SJCRH30 (cell line): ENCODE data around the gene FFAR1. TPM values are rescaled to one million over a fixed set of nuclear protein-coding genes. Genes with fewer than 3 reads are reported as not detected.
"Not testable (repeated sequence)": the region's sequence is repeated elsewhere in the genome, so short reads cannot be mapped to it uniquely, and the experiment has no call there.

Experiments used
- DNase-seq, 2 experiments: peaks; one replicate each; pipeline ENCODE4 v3.0.0-alpha.2; 2015 to 2020
- H3K27ac ChIP-seq: fragments of 250-450 bp; sonication (Bioruptor Pico); 2 replicates; pipeline ENCODE4 v1.5.1; 2020; ENCODE audit warnings: mild to moderate bottlenecking, moderate library complexity
- H3K27me3 ChIP-seq: fragments of 250-450 bp; sonication (Bioruptor Pico); 2 replicates; pipeline ENCODE4 v1.5.1; 2020; ENCODE audit warnings: mild to moderate bottlenecking, moderate library complexity
- H3K36me3 ChIP-seq: fragments of 250-450 bp; sonication (Bioruptor Pico); 2 replicates; pipeline ENCODE4 v1.5.1; 2020; ENCODE audit warnings: mild to moderate bottlenecking, moderate library complexity
- H3K4me1 ChIP-seq: fragments of 250-450 bp; sonication (Bioruptor Pico); 2 replicates; pipeline ENCODE4 v1.5.1; 2020; ENCODE audit warnings: mild to moderate bottlenecking, moderate library complexity
- H3K4me3 ChIP-seq: fragments of 250-450 bp; sonication (Bioruptor Pico); 2 replicates; pipeline ENCODE4 v1.5.1; 2020; ENCODE audit warnings: mild to moderate bottlenecking, moderate library complexity
- H3K9me3 ChIP-seq: fragments of 250-450 bp; sonication (Bioruptor Pico); replicated peaks from 2 replicates; pipeline ENCODE4 v1.5.1; 2020; ENCODE audit warnings: mild to moderate bottlenecking, moderate library complexity
- total RNA-seq: library from RNA; depleted of rRNA; stranded (reverse); fragments of >200 nt; shearing (Covaris generic); gene quantifications from 2 replicates; pipeline ENCODE4 v1.2.3, GENCODE V29; 2014

The FFAR1 gene
- total RNA-seq, 1 experiment from 2014 or later: not detected

GRCh38 chr19:35375505-35376307, 28.0 kb downstream of the FFAR1 start:
- Histone ChIP-seq H3K27ac (no peak overlapping the region), H3K27me3 (no peaks in the 10 kb centered on the region), H3K4me3 (no peak overlapping the region), H3K36me3 (no peaks in the 10 kb centered on the region), H3K4me1 (no peaks in the 10 kb centered on the region), H3K9me3 (0 out of 2 replicates have a peak, but pooled peaks cover 3% of the 10 kb centered on the region)
- no peak for DNase-seq

GRCh38 chr19:35377656-35378055, 30.0 kb downstream of the FFAR1 start:
- H3K27me3 ChIP-seq: no peaks in the 10 kb centered on the region
- DNase-seq: no peak
- H3K27ac ChIP-seq: no peak overlapping the region
- H3K36me3 ChIP-seq: no peaks in the 10 kb centered on the region
- no peak overlapping the region for H3K4me3 ChIP-seq
- H3K9me3 ChIP-seq: 0 out of 2 replicates have a peak, but pooled peaks cover 3% of the 10 kb centered on the region
- H3K4me1 ChIP-seq: no peaks in the 10 kb centered on the region

GRCh38 chr19:35378356-35378755, 30.7 kb downstream of the FFAR1 start:
- Histone ChIP-seq H3K4me3 (no peak overlapping the region), H3K27me3 (no peaks in the 10 kb centered on the region), H3K36me3 (no peaks in the 10 kb centered on the region), H3K9me3 (0 out of 2 replicates have a peak, but pooled peaks cover 3% of the 10 kb centered on the region), H3K27ac (no peak overlapping the region), H3K4me1 (no peaks in the 10 kb centered on the region)
- DNase-seq: no peak

- H3K4me3 ChIP-seq, H3K27ac ChIP-seq, H3K4me1 ChIP-seq, DNase-seq, H3K27me3 ChIP-seq, H3K36me3 ChIP-seq, H3K9me3 ChIP-seq: not testable (repeated sequence)
These were observed 31.8 kb downstream of the FFAR1 start for GRCh38 chr19:35379545-35379944.

- Histone ChIP-seq H3K27me3 (no peaks in the 10 kb centered on the region), H3K27ac (no peak overlapping the region), H3K4me1 (no peaks in the 10 kb centered on the region), H3K4me3 (no peak overlapping the region), H3K36me3 (no peaks in the 10 kb centered on the region), H3K9me3 (peaks cover 7% of the 10 kb centered on the region; the same call in 1 of the 2 replicates)
- DNase-seq: no peak
These were observed 32.3 kb downstream of the FFAR1 start for GRCh38 chr19:35379992-35380391.

- Histone ChIP-seq H3K9me3 (peaks cover 11% of the 10 kb centered on the region), H3K4me1 (no peaks in the 10 kb centered on the region), H3K27me3 (no peaks in the 10 kb centered on the region), H3K36me3 (no peaks in the 10 kb centered on the region), H3K27ac (no peak overlapping the region), H3K4me3 (no peak overlapping the region)
- DNase-seq: no peak
These were observed 32.9 kb downstream of the FFAR1 start for GRCh38 chr19:35380450-35381124.

- no peaks in the 10 kb centered on the region for H3K4me1 ChIP-seq
- no peak for DNase-seq
- no peaks in the 10 kb centered on the region for H3K36me3 ChIP-seq
- no peaks in the 10 kb centered on the region for H3K27me3 ChIP-seq
- no peak overlapping the region for H3K27ac ChIP-seq
- H3K9me3 ChIP-seq: peaks cover 13% of the 10 kb centered on the region
- H3K4me3 ChIP-seq: no peak overlapping the region
These were observed 33.6 kb downstream of the FFAR1 start for GRCh38 chr19:35381318-35381717.

- H3K36me3 ChIP-seq: peaks cover under 1% of the 10 kb centered on the region; the same call in 1 of the 2 replicates
- H3K4me3 ChIP-seq: no peak overlapping the region
- H3K27me3 ChIP-seq: no peaks in the 10 kb centered on the region
- H3K27ac ChIP-seq: no peak overlapping the region
- peaks cover 14% of the 10 kb centered on the region for H3K9me3 ChIP-seq
- H3K4me1 ChIP-seq: no peaks in the 10 kb centered on the region
- DNase-seq: no peak
These were observed 34.2 kb downstream of the FFAR1 start for GRCh38 chr19:35381926-35382325.

- Histone ChIP-seq H3K4me3 (no peak overlapping the region), H3K27ac (no peak overlapping the region), H3K9me3 (peaks cover 16% of the 10 kb centered on the region), H3K4me1 (no peaks in the 10 kb centered on the region), H3K27me3 (no peaks in the 10 kb centered on the region), H3K36me3 (peaks cover 2% of the 10 kb centered on the region; the same call in 1 of the 2 replicates)
- no peak for DNase-seq
These were observed 35.8 kb downstream of the FFAR1 start for GRCh38 chr19:35383536-35383935.

GRCh38 chr19:35388277-35389054, 40.8 kb downstream of the FFAR1 start:
- no peak overlapping the region for H3K4me3 ChIP-seq
- H3K36me3 ChIP-seq: peaks cover 2% of the 10 kb centered on the region; the same call in 1 of the 2 replicates
- H3K9me3 ChIP-seq: peaks cover 15% of the 10 kb centered on the region
- DNase-seq: no peak
- H3K4me1 ChIP-seq: no peaks in the 10 kb centered on the region
- no peaks in the 10 kb centered on the region for H3K27me3 ChIP-seq
- no peak overlapping the region for H3K27ac ChIP-seq

GRCh38 chr19:35389192-35389861, 41.6 kb downstream of the FFAR1 start:
- DNase-seq: no peak
- Histone ChIP-seq H3K27ac (no peak overlapping the region), H3K9me3 (peaks cover 15% of the 10 kb centered on the region), H3K27me3 (no peaks in the 10 kb centered on the region), H3K4me1 (no peaks in the 10 kb centered on the region), H3K36me3 (peaks cover 2% of the 10 kb centered on the region; the same call in 1 of the 2 replicates), H3K4me3 (no peak overlapping the region)

GRCh38 chr19:35392742-35393715, 45.3 kb downstream of the FFAR1 start:
- DNase-seq: no peak
- no peak overlapping the region for H3K4me3 ChIP-seq
- no peak overlapping the region for H3K27ac ChIP-seq
- H3K36me3 ChIP-seq: no peaks in the 10 kb centered on the region
- H3K4me1 ChIP-seq: no peaks in the 10 kb centered on the region
- H3K27me3 ChIP-seq: no peaks in the 10 kb centered on the region
- H3K9me3 ChIP-seq: no peaks in the 10 kb centered on the region

- H3K4me1 ChIP-seq: no peaks in the 10 kb centered on the region
- H3K4me3 ChIP-seq: no peak overlapping the region
- H3K27me3 ChIP-seq: no peaks in the 10 kb centered on the region
- no peaks in the 10 kb centered on the region for H3K36me3 ChIP-seq
- DNase-seq: no peak
- H3K27ac ChIP-seq: no peak overlapping the region
- H3K9me3 ChIP-seq: no peaks in the 10 kb centered on the region
These were observed 47.9 kb downstream of the FFAR1 start for GRCh38 chr19:35395382-35396199.
